ENCODE measurements around the gene GALNT8.

GALNT8 gene

DNA sequence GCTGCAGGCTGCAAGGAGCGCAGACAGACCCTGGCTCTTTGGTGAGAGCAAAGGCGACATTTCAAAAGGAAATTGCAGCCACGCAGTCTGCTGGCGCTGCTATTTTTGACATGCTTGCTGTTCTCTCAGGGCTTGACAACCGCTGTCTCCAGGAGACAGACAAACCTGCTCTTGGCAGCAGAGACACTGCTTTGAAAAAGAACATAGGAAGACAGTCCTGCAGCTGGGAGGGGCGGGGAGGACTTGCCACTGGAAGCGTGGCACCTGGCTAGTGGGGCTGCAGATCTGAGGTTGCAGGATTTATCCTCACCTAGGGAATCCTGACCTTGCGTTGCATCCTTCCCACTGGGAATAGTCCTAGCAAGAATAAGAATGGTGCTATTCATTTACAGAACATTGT, 97.7 kb downstream of the GALNT8 start:
- Histone ChIP-seq H3K36me3 (ENCODE audit: insufficient read depth, low read length) (no peaks in the 10 kb centered on the region), H3K9me3 (ENCODE audit: low read length) (no peaks in the 10 kb centered on the region), H3K4me1 (ENCODE audit: insufficient read depth, low read length) (peaks cover 28% of the 10 kb centered on the region), H3K9ac (ENCODE audit: low read length) (no peak overlapping the region), H3K4me3 (ENCODE audit: low read depth in 1 of 2, low read length in 2 of 2) (no peak overlapping the region), H3K27ac (ENCODE audit: low read depth, low read length) (no peak overlapping the region), H3K27me3 (ENCODE audit: control insufficient read depth in 1 of 2, insufficient read depth in 2 of 2, low read length in 2 of 2) (peaks cover 0 to 4% of the 10 kb centered on the region in 2 donors)

DNA sequence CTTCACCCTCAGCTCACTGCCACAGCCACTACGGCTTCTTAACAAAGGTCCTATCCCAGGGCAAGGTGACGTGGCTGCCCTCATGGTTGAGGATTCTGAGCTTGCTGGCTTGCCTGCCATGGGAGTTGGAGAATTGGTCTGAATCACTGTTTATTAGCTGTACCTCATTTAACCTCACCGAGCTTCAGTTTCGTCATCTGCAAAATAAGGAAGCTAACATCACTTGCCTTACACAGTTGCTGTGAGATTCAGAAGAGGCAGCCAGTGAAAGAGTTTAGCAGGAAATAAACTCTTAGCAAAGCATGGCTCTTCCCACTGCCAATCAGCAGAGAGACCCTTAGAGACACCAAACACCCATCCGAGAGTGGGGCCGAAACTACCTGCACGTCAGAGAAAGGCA, 99.5 kb downstream of the GALNT8 start:
- Histone ChIP-seq H3K9me3 (ENCODE audit: low read length) (no peaks in the 10 kb centered on the region), H3K9ac (ENCODE audit: low read length) (no peak overlapping the region), H3K27ac (ENCODE audit: low read depth, low read length) (no peak overlapping the region), H3K36me3 (ENCODE audit: insufficient read depth, low read length) (no peaks in the 10 kb centered on the region), H3K27me3 (ENCODE audit: control insufficient read depth in 1 of 2, insufficient read depth in 2 of 2, low read length in 2 of 2) (no peaks in the 10 kb centered on the region), H3K4me3 (ENCODE audit: low read depth in 1 of 2, low read length in 2 of 2) (no peak overlapping the region), H3K4me1 (ENCODE audit: insufficient read depth, low read length) (peaks cover 28% of the 10 kb centered on the region)

DNA sequence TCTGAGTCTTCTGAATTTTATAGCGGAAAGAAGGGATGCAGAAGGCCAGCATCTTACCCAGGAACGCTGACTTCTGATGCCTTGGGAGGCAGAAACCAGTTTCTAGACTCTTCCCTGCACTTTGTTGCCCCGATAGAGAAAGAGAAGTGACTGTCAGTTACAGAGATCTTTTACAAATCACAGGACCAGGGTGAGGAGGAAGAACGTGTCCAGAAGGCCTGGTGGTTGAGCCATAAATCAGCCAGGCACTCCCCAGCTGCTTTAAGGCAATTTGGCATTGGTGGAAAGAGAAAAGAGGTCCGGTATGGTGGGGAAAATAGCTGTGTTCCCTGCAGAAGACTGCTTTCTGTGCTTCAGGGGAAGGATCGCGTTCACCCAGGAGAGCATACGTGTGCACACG, 100.8 kb downstream of the GALNT8 start:
- Histone ChIP-seq H3K27ac (ENCODE audit: low read depth, low read length) (no peak overlapping the region), H3K36me3 (ENCODE audit: insufficient read depth, low read length) (no peaks in the 10 kb centered on the region), H3K9ac (ENCODE audit: low read length) (no peak overlapping the region)

More for the DNA sequence above, 100.8 kb downstream of the GALNT8 start:
- Histone ChIP-seq H3K9me3 (ENCODE audit: low read length) (no peaks in the 10 kb centered on the region), H3K4me1 (ENCODE audit: insufficient read depth, low read length) (peaks cover 28% of the 10 kb centered on the region), H3K4me3 (ENCODE audit: low read depth in 1 of 2, low read length in 2 of 2) (no peak overlapping the region), H3K27me3 (ENCODE audit: control insufficient read depth in 1 of 2, insufficient read depth in 2 of 2, low read length in 2 of 2) (no peaks in the 10 kb centered on the region)

Data from muscle layer of colon (tissue), 2 donors.